SH-SY5Y (cell line): Measurements from ENCODE around the gene C5orf15.

Source experiments
- GATA2 ChIP-seq: IDR thresholded peaks from 2 replicates; pipeline ENCODE4 v1.6.1; 2011; ENCODE audit warnings: mild to moderate bottlenecking, low read depth, low read length
- GATA3 ChIP-seq: IDR thresholded peaks from 2 replicates; pipeline ENCODE4 v1.6.1; 2011; ENCODE audit warnings: low read depth, mild to moderate bottlenecking, low read length, moderate library complexity

GRCh38 chr5:133978943-133979342 is 10.5 kb upstream of the C5orf15 start:
- TF ChIP-seq GATA2 (no peak), GATA3 (no peak)
